Endodermal cell (in vitro differentiated cells): ENCODE data around the gene CECR2. TPM values are rescaled to one million over a fixed set of nuclear protein-coding genes. Genes with fewer than 3 reads are reported as not detected.

Source experiments
- DNase-seq: peaks from one replicate; pipeline ENCODE4 v3.0.0-alpha.2; 2017
- H3K27ac ChIP-seq: 2 replicates; pipeline ENCODE4 v1.5.1; 2013; ENCODE audit warnings: mild to moderate bottlenecking, low read depth, low read length, moderate library complexity
- H3K27me3 ChIP-seq: 2 replicates; pipeline ENCODE4 v1.6.1; 2013; ENCODE audit warnings: mild to moderate bottlenecking, low read length, moderate library complexity; ENCODE audit not compliant: insufficient read depth, control insufficient read depth, poor library complexity, severe bottlenecking
- H3K36me3 ChIP-seq: 2 replicates; pipeline ENCODE4 v1.7.0; 2013; ENCODE audit warnings: mild to moderate bottlenecking, low read length, moderate library complexity; ENCODE audit not compliant: control insufficient read depth, insufficient read depth
- H3K4me1 ChIP-seq: one replicate; pipeline ENCODE4 v1.7.0; 2013; ENCODE audit warnings: low read length; ENCODE audit not compliant: control insufficient read depth, insufficient read depth
- H3K4me3 ChIP-seq: 2 replicates; pipeline ENCODE4 v1.5.1; 2013; ENCODE audit warnings: mild to moderate bottlenecking, low read length, moderate library complexity
- H3K9ac ChIP-seq: 2 replicates; pipeline ENCODE4 v1.6.1; 2013; ENCODE audit warnings: mild to moderate bottlenecking, low read length, moderate library complexity; ENCODE audit not compliant: poor library complexity, severe bottlenecking; ENCODE audit errors: extremely low read depth
- H3K9me3 ChIP-seq: 2 replicates; pipeline ENCODE4 v1.6.1; 2013; ENCODE audit warnings: mild to moderate bottlenecking, low read length, moderate library complexity; ENCODE audit not compliant: control insufficient read depth
- H3K27ac Mint-ChIP-seq: 2 replicates; pipeline ENCODE4 v1.8.0; 2020; ENCODE audit warnings: mixed read lengths
- H3K27me3 Mint-ChIP-seq: 2 replicates; pipeline ENCODE4 v1.8.0; 2021; ENCODE audit warnings: mild to moderate bottlenecking, mixed read lengths; ENCODE audit not compliant: insufficient read depth
- H3K36me3 Mint-ChIP-seq: 2 replicates; pipeline ENCODE4 v1.8.0; 2020; ENCODE audit warnings: low read depth, mixed read lengths
- H3K4me1 Mint-ChIP-seq: 2 replicates; pipeline ENCODE4 v1.8.0; 2020; ENCODE audit warnings: mixed read lengths
- H3K4me3 Mint-ChIP-seq: 2 replicates; pipeline ENCODE4 v1.8.0; 2020; ENCODE audit warnings: mild to moderate bottlenecking, moderate library complexity, mixed read lengths
- H3K9me3 Mint-ChIP-seq: 2 replicates; pipeline ENCODE4 v1.8.0; 2020; ENCODE audit warnings: mild to moderate bottlenecking, mixed read lengths
- CTCF ChIP-seq: fragments of 200-600 bp; sonication (generic); conservative IDR thresholded peaks from 2 replicates; pipeline ENCODE4 v1.5.0; 2021; ENCODE audit warnings: antibody characterized with exemption, mild to moderate bottlenecking
- WGBS, 2 experiments: methylation state at CpG; one replicate each; pipeline versions ENCODE4 v1.1.5 to v1.1.7; 2013; ENCODE audit warnings: missing lambda C conversion rate in 2 of 2, mixed read lengths in 1 of 2; ENCODE audit not compliant: insufficient coverage in 1 of 2, insufficient read length in 1 of 2; 5-methylcytosine and 5-hydroxymethylcytosine counted together
- total RNA-seq, 2 donors: library from RNA; stranded (reverse); fragmentation: NEBNext Ultra II Directional in 1 of 2; extraction: Animal tissue kit (Norgen Biotek cat#: 25700) in 1 of 2; gene quantifications; 2 replicates in 1 of 2; 3 replicates in 1 of 2; pipeline ENCODE4 v1.2.1, GENCODE V29; 2021

The CECR2 gene
- total RNA-seq, 2 donors from 2014 or later = 98.9 to 105 TPM

GRCh38 chr22:17366329-17366728 lies 2.9 kb upstream of the CECR2 start:
- 84 to 87% methylated on average over 13 of the region's 13 CpGs for WGBS, 2 experiments
- H3K9ac ChIP-seq = no peak overlapping the region

GRCh38 chr22:17366830-17367229 lies 2.4 kb upstream of the CECR2 start:
- peak overlapping the region; percentile 71 for H3K4me3 Mint-ChIP-seq
- no peaks in the 10 kb centered on the region for H3K27me3 Mint-ChIP-seq
- no peaks in the 10 kb centered on the region for H3K36me3 Mint-ChIP-seq
- H3K36me3 ChIP-seq = no peaks in the 10 kb centered on the region
- H3K4me1 Mint-ChIP-seq = peaks cover 22% of the 10 kb centered on the region
- no peaks in the 10 kb centered on the region for H3K9me3 ChIP-seq
- no peak overlapping the region for H3K27ac ChIP-seq
- H3K4me1 ChIP-seq = no peaks in the 10 kb centered on the region
- no peaks in the 10 kb centered on the region for H3K9me3 Mint-ChIP-seq
- peak; percentile 77 for TF ChIP-seq CTCF
- 15 to 33% methylated on average over 3 to 11 of the region's 11 CpGs for WGBS, 2 experiments
- peak overlapping the region; percentile 84 for H3K27ac Mint-ChIP-seq
- no peaks in the 10 kb centered on the region for H3K27me3 ChIP-seq
- H3K4me3 ChIP-seq = peak overlapping the region; percentile 94
- DNase-seq = peak; percentile 94
- peak overlapping the region; percentile 8 for H3K9ac ChIP-seq

More at GRCh38 chr22:17366329-17366728, 2.9 kb upstream of the CECR2 start:
- peak; percentile 57 for DNase-seq
- H3K4me3 ChIP-seq = no peak overlapping the region
- Mint-ChIP-seq H3K27me3 (no peaks in the 10 kb centered on the region), H3K27ac (peak overlapping the region; percentile 84), H3K4me3 (peak overlapping the region; percentile 71), H3K9me3 (no peaks in the 10 kb centered on the region), H3K36me3 (no peaks in the 10 kb centered on the region), H3K4me1 (peaks cover 18% of the 10 kb centered on the region)
- no peaks in the 10 kb centered on the region for H3K4me1 ChIP-seq
- no peaks in the 10 kb centered on the region for H3K27me3 ChIP-seq
- no peak for TF ChIP-seq CTCF
- no peaks in the 10 kb centered on the region for H3K9me3 ChIP-seq
- no peak overlapping the region for H3K27ac ChIP-seq
- no peaks in the 10 kb centered on the region for H3K36me3 ChIP-seq

DNA sequence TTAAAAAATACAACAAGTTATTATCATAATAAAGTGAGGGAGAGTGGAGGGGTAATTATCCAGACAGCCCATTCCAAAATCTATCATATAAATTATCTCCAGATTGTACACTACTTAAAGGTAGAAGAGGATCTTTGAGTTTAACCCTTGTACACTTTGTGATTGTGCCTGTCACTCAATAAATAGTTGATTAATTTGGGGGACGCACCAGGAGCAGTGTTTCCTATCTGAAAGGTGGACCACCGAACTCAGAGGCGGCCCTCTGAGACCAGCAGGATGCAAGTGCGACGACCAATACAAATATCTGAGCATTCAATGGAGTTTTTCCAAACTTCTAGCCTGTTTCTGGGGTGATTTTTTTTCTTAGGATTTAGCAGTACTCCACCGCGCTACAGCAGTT lies 1.1 kb upstream of the CECR2 start:
- H3K9ac ChIP-seq = peak overlapping the region; percentile 88

More for the DNA sequence above, 1.1 kb upstream of the CECR2 start:
- Mint-ChIP-seq H3K27me3 (no peaks in the 10 kb centered on the region), H3K9me3 (no peaks in the 10 kb centered on the region), H3K4me1 (peaks cover 28% of the 10 kb centered on the region), H3K36me3 (no peaks in the 10 kb centered on the region), H3K27ac (peak overlapping the region; percentile 98), H3K4me3 (peak overlapping the region; percentile 71)
- Histone ChIP-seq H3K27me3 (no peaks in the 10 kb centered on the region), H3K4me1 (no peaks in the 10 kb centered on the region), H3K9me3 (no peaks in the 10 kb centered on the region), H3K36me3 (no peaks in the 10 kb centered on the region), H3K4me3 (peak overlapping the region; percentile 94), H3K27ac (peak overlapping the region; percentile 99)
- 0 to 1% methylated on average over 6 to 7 of the region's 7 CpGs for WGBS, 2 experiments
- TF ChIP-seq CTCF = no peak
- no peak for DNase-seq
